Measurements from ENCODE around the gene TPST1. TPM values are rescaled to one million over a fixed set of nuclear protein-coding genes. Genes with fewer than 3 reads are reported as not detected.
"Not testable (repeated sequence)": the region's sequence is repeated elsewhere in the genome, so short reads cannot be mapped to it uniquely, and the experiment has no call there.

The TPST1 gene
- total RNA-seq (ENCODE audit: low replicate concordance), result 59.7 and 73.6 TPM in 2 replicates

DNA sequence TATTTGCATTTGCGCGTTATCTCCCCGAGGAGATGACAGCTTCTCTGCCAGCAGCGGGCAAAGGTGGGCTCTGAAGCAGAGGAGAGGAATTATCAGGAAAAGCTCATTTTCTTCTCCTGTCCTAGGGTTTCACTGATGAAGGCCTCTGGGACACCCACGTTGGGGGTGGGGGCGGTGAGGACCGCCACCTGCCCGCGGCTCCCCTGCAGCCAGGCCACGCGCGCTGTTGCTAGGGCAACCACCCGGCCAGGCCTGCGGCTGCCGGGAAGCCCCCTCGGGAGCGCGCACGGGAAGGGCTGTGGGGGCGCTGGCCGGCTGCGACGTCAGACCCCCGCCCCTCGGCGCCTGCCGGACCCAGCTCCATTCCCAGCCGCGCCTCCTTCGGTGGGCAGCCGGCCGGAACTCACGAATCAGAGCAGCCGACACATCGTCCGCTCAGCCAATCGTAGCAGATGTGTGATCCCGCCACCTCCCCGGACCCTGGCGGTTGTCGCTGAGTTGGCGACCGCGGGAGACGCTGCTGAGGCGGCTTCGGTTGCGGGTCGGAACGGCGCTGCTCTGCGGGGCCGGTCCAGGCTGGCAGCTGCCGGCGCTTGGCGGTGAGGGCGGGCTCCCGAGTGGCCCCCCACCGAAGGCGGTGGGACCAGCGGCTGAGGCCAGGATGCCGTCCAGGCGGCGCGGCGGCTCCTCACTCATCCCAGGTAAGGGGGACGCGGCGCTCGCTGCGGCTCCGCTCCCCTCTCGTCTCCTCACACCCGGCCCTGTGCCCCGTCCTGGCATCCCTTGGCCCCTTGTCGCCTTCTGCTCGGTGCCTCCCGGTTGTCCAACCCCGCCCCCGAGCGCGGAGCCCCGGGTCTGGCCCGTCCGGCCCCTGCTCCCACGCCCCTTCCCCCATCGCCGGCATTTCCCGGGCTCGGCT, at the start of gene TPST1:
TSS of gene TPST1 (plus strand) at position 513 of the 919 bp plus-strand sequence. CDS start 35,092 bp downstream, outside the sequence.
- peak; percentile 82 for DNase-seq (ENCODE audit: low read depth)
- H3K4me3 ChIP-seq (ENCODE audit: low read depth, low read length), result peak within 1 kb of the TSS; percentile 98
- TF ChIP-seq, protein P1, sequence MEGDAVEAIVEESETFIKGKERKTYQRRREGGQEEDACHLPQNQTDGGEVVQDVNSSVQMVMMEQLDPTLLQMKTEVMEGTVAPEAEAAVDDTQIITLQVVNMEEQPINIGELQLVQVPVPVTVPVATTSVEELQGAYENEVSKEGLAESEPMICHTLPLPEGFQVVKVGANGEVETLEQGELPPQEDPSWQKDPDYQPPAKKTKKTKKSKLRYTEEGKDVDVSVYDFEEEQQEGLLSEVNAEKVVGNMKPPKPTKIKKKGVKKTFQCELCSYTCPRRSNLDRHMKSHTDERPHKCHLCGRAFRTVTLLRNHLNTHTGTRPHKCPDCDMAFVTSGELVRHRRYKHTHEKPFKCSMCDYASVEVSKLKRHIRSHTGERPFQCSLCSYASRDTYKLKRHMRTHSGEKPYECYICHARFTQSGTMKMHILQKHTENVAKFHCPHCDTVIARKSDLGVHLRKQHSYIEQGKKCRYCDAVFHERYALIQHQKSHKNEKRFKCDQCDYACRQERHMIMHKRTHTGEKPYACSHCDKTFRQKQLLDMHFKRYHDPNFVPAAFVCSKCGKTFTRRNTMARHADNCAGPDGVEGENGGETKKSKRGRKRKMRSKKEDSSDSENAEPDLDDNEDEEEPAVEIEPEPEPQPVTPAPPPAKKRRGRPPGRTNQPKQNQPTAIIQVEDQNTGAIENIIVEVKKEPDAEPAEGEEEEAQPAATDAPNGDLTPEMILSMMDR (IDR thresholded peaks at IDR 0.05; ENCODE audit: insufficient read depth, low read length), result peak; percentile 57

DNA sequence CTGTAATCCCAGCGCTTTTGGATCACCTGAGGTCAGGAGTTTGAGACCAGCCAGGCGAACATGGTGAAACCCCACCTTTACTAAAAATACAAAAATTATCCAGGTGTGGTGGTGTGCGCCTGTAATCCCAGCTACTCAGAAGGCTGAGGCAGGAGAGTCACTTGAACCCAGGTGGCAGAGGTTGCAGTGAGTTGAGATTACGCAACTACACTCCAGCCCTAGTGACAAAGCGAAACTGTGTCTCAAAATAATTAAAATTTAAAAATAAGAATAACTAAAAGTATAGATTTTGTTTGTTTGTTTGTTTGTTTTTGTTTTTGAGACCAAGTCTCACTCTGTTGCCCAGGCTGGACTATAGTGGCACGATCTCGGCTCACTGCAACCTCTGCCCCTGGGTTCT, 49.1 kb upstream of the TPST1 start:
- H3K4me3 ChIP-seq (ENCODE audit: low read depth, low read length); DNase-seq (ENCODE audit: low read depth): not testable (repeated sequence)

DNA sequence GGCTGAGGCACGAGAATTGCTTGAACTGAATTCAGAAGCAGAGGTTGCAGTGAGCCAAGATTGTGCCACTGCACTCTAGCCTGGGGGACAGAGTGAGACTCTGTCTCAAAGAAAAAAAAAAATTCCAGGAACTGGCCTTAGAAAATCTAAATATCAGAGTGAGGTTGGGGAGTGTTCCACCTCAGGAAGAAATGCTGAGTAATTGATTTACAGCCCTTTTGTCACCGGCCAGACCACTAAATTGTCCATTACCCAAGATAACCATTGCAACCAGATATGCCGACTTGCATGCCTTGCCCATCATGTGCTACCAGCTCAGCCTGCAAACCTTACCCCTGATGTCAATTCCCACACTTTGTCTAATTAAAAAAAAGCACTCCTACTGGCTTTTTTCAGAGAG, 48.1 kb upstream of the TPST1 start:
- TF ChIP-seq, protein P1 (IDR thresholded peaks at IDR 0.05; ENCODE audit: insufficient read depth, low read length), result no peak
- no peak overlapping the region for H3K4me3 ChIP-seq (ENCODE audit: low read depth, low read length)
- DNase-seq (ENCODE audit: low read depth), result no peak

DNA sequence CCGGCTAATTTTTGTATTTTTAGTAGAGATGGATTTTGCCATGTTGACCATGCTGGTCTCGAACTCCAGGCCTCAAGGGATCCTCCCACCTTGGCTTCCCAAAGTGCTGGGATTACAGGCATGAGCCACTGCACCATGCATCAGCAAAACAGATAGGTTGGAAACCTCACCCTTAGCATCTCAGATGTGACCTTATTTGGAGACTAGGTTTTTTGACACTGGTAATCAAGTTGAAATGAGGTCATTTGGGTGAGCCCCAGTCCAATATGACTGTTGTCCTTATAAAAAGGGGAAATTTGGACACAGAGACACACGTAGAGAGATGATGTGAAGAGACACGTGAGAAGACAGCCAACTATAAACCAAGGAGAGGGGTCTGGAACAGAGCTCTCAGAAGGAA, 42.5 kb upstream of the TPST1 start:
- DNase-seq (ENCODE audit: low read depth), result no peak
- H3K4me3 ChIP-seq (ENCODE audit: low read depth, low read length), result no peak overlapping the region
- TF ChIP-seq, protein P1 (IDR thresholded peaks at IDR 0.05; ENCODE audit: insufficient read depth, low read length), result no peak

DNA sequence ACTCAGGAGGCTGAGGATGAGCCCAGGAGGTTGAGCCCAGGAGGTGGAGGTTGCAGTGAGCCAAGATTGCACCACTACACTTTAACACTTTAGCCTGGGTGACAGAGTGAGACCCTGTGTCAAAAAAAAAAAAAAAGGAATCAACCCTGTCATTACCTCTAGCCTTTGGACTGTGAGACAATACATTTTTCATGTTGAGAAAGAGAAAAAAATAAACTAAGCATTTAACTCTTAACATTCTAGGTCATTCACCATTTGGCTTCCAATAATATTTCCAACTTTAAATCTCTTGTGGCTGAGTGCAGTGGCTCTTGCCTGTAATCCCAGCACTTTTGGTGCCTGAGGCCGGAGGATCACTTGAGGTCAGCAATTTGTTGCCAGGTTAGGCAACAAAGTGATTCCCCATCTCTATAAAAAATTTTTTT, 41.9 kb upstream of the TPST1 start:
- H3K4me3 ChIP-seq (ENCODE audit: low read depth, low read length), result no peak overlapping the region
- DNase-seq (ENCODE audit: low read depth), result no peak
- TF ChIP-seq, protein P1 (IDR thresholded peaks at IDR 0.05; ENCODE audit: insufficient read depth, low read length), result no peak

DNA sequence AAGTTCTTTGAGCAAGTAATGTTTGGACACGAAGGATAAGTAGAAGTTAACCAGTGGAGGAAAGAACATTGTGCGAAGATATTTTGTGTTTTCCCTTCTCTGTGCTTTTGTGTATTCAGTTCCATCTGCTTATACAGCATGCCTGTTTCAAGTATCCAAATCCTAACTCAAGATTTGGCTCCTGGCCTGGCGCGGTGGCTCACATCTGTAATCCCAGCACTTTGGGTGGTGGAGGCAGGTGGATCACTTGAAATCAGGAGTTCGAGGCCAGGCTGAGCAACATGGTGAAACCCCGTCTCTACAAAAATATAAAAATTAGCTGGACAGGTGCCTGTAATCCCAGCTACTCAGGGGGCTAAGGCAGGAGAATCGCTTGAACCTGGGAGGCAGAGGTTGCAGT, 40.8 kb upstream of the TPST1 start:
- no peak for DNase-seq (ENCODE audit: low read depth)
- no peak overlapping the region for H3K4me3 ChIP-seq (ENCODE audit: low read depth, low read length)
- TF ChIP-seq, protein P1 (IDR thresholded peaks at IDR 0.05; ENCODE audit: insufficient read depth, low read length), result no peak

DNA sequence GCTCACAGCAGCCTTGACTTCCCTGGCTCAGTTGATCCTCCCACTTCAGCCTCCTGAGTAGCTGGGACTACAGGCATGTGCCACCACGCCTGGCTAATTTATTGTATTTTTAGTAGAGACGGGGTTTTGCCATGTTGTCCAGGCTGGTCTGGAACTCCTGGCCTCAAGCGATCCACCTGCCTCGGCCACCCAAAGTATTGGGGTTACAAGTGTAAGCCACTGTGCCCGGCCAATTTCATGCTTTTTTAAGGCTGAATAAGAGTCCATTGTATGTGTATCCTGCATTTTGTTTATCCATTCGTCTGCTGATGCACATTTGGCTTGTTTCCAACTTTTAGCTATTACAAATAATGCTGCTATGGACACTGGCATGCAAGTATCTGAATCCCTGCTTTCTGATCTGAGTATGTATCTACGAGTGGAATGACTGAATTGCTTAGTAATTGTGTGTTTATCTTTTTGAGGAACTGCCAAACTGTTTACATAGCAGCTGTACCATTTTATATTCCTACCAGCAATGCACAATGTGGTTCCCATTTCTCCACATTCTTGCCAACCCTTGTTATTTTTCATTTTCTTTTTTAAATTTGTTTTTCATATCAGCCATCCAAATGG, 37.3 kb upstream of the TPST1 start:
- TF ChIP-seq, protein P1 (IDR thresholded peaks at IDR 0.05; ENCODE audit: insufficient read depth, low read length), result no peak
- peak; percentile 97 for DNase-seq (ENCODE audit: low read depth)
- no peak overlapping the region for H3K4me3 ChIP-seq (ENCODE audit: low read depth, low read length)
